ENCODE data around the gene UNC93A.
"Not testable (repeated sequence)": the region's sequence is repeated elsewhere in the genome, so short reads cannot be mapped to it uniquely, and the experiment has no call there.

The UNC93A gene

DNA sequence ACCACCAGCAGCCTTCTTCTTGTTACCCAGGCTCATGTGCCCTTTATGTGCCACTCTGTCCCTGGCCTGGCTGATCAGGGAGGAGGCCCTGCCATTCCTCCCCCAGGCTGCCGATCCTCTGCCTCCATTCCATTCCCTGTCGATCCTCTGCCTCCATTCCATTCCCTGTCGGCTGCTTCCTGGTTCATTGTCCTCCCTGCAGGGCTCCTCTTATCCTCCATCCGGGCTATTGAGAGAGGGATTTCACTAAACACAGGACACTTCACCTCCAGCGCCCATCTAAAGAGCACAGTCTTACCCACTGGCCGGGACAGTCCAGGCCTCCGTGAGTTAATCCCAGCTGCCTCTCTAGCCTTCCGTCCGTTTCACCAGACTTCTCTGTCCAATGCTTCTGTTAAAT, 26.1 kb downstream of the UNC93A start:
- no peak for DNase-seq

GRCh38 chr6:167318354-167318753, 27.2 kb downstream of the UNC93A start:
- not testable (repeated sequence) for DNase-seq

- DNase-seq = not testable (repeated sequence)
Observed at GRCh38 chr6:167318856-167319255, 27.7 kb downstream of the UNC93A start.

DNA sequence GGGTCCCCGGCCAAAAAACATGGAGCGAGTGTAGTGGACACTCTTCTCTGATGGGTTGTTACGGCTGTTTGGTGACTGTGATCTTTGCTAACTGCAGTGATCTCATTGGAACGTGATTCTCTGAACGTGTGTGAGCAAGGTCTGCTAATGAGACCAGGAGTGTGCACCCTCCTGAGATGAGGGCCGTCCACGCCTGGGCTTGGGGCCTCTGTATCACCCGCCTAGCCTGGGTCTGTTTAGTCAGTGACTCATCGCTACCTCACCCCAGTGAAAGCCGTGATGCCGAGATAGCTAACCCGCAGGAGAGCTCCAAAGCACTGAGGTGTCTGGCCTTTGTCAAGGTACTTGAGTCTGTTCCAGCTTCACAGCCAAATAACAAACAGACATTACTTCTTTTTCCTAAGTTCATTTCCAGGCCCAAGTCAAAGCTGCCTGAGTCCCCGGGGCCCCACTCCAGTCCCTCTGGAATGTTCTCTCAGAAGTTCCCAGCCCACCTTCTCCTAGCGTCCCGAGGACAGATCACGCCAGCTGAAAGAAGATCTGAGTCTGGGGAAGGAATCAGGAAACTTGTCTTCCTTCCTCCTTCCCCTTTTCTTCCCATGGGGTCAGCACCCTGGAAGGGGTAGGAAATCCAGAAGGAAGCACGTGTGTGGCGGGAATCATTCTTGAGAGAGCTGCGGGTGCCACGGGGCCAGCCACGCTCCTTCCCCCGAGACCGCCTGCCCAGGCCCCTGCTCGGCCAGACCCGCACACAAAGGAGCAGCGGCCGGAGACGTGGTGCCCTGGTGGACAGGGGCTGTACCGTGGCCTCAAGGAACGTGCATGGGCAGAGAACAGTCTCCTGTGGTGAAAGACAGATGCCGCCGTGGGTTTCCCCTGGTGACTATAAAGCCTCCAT, 29.0 kb downstream of the UNC93A start:
- not testable (repeated sequence) for DNase-seq

- DNase-seq = not testable (repeated sequence)
Observed at GRCh38 chr6:167320754-167321056, 29.6 kb downstream of the UNC93A start.

DNA sequence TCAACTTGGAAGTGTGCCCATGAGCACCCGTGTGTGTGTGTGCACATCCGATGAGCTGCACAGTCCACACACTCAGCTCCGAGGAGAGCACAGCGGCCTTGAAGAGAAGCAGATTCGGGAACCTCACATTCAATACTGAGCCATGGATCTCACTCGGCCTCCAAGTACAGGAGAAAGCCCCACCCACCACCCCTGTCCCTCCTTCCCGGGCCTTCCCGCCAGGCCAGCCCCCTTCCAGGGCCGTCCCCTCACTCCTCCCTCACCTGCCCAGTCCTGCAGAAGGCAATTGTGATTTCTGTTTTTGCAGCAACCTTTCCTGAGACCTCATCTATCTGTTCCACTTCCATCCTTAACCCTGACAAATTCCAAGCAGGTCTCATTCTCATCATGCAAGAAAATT, 30.1 kb downstream of the UNC93A start:
- not testable (repeated sequence) for DNase-seq

- no peak for DNase-seq
Observed at GRCh38 chr6:167323111-167323510, 32.0 kb downstream of the UNC93A start.

DNA sequence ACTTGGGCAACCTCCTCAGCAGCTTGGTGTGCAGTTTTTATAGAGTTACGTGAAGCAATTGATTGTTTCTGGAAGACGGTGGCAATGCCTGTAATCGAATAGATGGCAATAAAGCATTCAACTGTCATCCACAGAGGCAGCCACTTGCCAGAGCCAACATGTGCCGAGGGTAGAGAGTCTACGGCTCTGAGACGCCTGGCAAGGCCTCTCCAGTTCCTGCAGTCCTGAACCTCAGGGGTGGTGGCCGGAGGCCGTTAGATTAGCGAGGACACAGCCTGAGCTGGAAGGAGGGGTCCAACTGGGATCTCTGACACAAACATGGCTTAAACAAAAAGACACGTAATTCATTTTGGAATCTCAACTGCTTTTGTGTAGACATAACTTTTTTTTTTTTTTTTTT, 33.0 kb downstream of the UNC93A start:
- no peak for DNase-seq

DNA sequence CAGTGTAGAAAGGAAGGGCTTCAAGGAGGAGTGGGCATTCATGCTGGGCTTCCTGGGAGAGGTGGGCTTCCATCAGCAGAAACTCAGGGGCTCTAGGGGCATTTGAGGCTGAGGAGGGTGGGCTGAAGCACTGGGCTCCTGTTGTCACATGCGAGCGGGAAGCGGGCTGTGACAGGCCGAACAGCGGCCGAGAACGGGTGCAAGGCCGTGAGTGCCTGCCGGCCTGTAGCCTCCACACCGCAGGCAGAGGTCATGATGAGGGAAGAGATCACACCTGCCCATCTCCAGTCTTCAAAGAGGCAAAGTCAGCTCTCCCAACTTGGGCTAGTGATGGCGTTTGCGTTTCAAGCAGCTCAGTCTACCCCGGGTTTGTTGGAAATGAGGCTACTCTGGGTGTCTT, 34.7 kb downstream of the UNC93A start:
- no peak for DNase-seq

DNA sequence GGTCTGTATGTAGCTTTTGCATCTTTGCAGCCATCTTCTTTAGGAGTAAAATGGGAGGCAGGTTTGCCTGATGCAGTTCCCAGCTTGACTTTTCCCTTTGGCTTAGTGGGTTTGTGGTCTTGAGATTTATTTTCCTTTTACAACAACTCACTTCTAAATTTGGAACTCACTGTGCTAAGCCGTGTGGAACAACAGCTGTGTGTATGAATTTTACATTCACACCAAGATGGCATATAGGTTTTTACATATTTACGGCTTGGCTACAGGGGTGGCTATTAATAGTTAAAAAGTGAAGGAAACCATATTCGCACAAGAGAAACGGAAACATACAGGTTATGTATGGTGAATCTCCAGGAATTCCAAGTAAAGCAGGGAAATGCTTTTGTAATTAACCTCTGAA, 36.3 kb downstream of the UNC93A start:
- DNase-seq = no peak

- DNase-seq = no peak
Observed at GRCh38 chr6:167328086-167328485, 37.0 kb downstream of the UNC93A start.

GRCh38 chr6:167329014-167329413, 37.9 kb downstream of the UNC93A start:
- no peak for DNase-seq

DNA sequence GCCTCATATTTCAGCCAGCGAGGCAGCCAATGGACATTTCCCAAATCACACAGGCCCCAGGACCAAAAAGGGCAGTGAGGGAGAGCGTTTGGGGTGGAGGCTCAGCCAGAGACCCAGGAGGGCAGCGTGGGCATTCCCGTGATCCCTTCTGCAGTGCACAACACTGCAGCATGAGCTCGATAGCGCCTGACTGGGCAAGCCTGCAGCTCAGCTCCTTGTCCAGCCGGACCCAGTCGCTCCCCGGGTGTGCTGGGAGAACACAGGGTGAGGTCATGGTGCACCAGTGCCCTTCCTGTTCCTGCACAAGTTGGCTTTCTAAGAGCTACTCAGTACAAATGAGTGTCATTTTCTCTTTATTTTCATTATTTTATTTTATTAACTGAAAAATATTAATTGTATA, 39.6 kb downstream of the UNC93A start:
- no peak for DNase-seq

- no peak for DNase-seq
Observed at GRCh38 chr6:167331565-167331964, 40.5 kb downstream of the UNC93A start.

DNA sequence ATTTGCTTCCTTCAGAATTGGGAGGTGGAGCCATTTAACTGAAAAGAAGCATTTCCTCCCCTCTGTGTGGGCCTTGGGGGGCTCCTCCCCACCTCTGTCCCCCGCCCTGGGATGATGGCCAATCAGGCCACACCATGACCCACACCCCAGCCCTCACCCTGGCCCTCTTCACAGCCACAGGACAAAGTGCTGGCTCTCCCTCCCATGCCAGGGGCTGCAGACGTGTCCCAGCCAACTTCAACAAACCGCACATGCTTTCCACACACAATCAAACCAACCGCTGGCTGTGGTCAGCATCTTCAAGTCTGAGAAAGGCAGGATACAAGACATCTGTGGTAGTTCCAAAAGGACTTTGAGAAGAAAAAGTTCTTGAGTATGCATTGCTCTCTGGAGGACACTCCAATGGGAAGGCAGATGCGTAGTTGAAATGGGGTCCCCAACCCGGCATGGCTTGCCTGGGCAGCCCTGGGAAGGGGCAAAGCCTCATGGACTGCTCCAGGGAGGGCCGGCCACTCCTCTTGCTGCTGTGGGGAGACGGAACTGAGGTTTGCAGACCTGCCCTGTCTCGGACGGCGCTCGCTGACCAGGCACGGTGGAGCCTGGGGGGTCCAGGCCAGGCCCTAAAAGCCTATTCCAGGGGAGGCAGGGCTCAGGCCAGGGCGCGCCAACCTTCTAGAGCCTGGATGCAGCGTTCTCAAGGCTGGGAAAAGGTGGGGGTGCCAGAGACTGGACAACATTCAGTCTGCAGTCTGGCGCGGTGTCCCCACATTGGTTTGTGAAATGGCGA, 45.9 kb downstream of the UNC93A start:
- no peak for DNase-seq

DNA sequence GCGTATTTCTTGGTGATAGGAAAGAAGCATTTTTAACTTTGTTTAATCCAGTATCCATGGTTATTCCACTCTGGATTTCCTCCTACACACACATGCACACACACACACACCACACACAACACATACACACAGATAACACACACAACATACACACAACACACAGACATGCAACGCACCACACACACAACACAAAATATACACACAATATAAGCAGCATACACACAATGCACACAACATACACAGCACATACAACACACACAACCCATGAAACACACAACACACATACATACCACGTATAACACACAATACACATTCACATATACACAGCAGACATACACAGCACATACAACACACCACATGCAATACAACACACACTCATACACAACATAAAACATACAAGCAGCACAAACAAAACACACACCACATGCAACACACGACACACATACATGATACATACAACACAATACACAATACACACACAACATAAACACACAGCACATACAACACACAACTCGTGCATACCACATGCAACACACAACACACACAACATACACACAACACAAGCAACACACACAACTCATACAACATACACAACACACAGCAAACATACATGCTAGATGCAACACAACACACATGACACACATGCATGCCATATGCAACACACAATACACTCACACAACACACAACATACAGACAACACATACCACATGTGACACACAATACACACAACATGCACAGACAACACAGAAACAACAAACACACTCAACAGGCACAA, 46.7 kb downstream of the UNC93A start:
- no peak for DNase-seq

GRCh38 chr6:167338541-167339117, 47.5 kb downstream of the UNC93A start:
- DNase-seq = no peak

DNA sequence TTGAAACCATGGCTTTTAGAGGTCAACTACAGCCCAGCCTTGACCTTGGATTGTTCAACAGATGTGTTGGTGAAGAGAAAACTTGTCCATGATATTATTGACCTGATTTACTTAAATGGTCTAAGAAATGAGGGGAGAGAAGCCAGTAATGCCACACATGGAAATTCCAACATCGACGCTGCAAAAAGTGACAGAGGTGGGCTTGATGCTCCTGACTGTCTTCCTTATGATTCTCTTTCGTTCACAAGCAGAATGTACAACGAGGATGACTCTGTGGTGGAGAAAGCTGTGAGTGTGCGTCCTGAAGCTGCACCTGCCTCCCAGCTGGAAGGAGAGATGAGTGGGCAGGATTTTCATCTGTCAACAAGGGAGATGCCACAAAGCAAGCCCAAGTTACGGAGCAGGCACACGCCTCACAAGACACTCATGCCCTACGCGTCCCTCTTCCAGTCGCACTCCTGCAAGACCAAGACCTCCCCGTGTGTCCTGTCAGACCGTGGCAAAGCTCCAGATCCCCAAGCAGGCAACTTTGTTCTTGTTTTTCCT, 50.0 kb downstream of the UNC93A start:
- no peak for DNase-seq

- no peak for DNase-seq
Observed at GRCh38 chr6:167341665-167342655, 50.8 kb downstream of the UNC93A start.

GRCh38 chr6:167342879-167343610, 51.9 kb downstream of the UNC93A start:
- DNase-seq = no peak

GRCh38 chr6:167345348-167345747, 54.2 kb downstream of the UNC93A start:
- DNase-seq = no peak

Measured in NCI-H1694 (cell line).